ENCODE measurements around the gene NDUFA3.

- TF ChIP-seq CTCF (conservative IDR thresholded peaks at IDR 0.05) (no peak), EZH2 (IDR thresholded peaks at IDR 0.05; ENCODE audit: low read depth) (no peak)
These were observed 46.6 kb downstream of the NDUFA3 start for GRCh38 chr19:54149021-54149812.

All from PC-9 (cell line).